Activated CD8-positive, alpha-beta memory T cell treated with anti-CD3 and anti-CD28 coated beads, Interleukin-2, amount 10 ng/mL, durations not matched to agents 7 days and 5 days (primary cell): ENCODE data around the gene GAPT. TPM values are rescaled to one million over a fixed set of nuclear protein-coding genes. Genes with fewer than 3 reads are reported as not detected.

Experiments used
- ATAC-seq: fragments of 150-1000 bp; cut with Tn5 transposase; one replicate; pipeline ENCODE4 v1.10.0; 2021; ENCODE audit warnings: moderate library complexity
- CTCF ChIA-PET: fragments of 350-600 bp; sonication (Branson Sonifier 250); formaldehyde crosslinking; loops from one replicate; lab custom pipeline; 2021; ENCODE audit warnings: antibody characterized with exemption; lab: Charles Lee
- DNase-seq: peaks from one replicate; pipeline ENCODE4 v3.0.0-alpha.2; 2020
- H3K27ac Mint-ChIP-seq: one replicate; pipeline ENCODE4 v1.8.0; 2021; ENCODE audit warnings: mild to moderate bottlenecking, mixed read lengths
- H3K27me3 Mint-ChIP-seq: one replicate; pipeline ENCODE4 v1.8.0; 2021; ENCODE audit warnings: mixed read lengths
- H3K36me3 Mint-ChIP-seq: one replicate; pipeline ENCODE4 v1.8.0; 2021; ENCODE audit warnings: mild to moderate bottlenecking, mixed read lengths
- H3K4me1 Mint-ChIP-seq: one replicate; pipeline ENCODE4 v1.8.0; 2021; ENCODE audit warnings: mixed read lengths
- H3K4me3 Mint-ChIP-seq: one replicate; pipeline ENCODE4 v1.8.0; 2021; ENCODE audit warnings: mild to moderate bottlenecking, moderate library complexity, mixed read lengths
- H3K9me3 Mint-ChIP-seq: one replicate; pipeline ENCODE4 v1.8.0; 2022; ENCODE audit warnings: low read depth, mixed read lengths
- total RNA-seq, 2 experiments: library from RNA; stranded (reverse); gene quantifications; one replicate each; pipeline ENCODE4 v1.2.3, GENCODE V29; 2021

The GAPT gene
- not detected for total RNA-seq

DNA sequence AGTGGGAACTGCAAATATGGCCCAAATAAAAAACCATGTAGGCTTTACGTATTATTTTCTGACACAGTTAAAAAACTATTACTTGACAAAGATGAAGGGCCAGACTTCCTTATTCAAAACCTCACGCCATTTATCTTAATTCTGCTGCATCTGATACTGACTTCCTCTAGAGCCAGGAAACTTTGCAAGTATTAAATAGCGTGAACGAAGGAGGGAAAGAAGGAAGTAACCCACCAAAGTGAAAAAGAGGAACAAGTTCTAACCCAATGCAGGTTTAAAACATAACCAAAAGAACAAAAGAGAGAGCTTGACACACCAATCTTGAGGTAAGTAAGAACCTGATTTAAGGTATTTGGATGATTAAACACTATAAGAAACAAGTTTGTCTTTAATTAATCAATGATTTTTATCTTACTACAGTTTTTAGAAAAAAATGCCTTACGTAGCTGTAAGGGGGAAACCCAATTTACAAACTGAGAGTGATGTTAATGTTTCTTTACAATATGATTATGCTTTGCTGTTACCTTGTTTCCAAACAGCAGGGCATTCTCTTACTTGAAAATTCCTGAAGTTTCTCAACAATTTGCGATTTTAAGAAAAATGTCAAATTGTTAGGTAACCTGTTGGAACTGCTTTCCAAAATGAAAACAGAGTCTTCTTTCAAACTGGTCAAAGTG, at the start of gene GAPT:
Gene GAPT, plus strand, starts transcription at position 220 of the 677 bp plus-strand sequence. CDS start 3,102 bp downstream, outside the sequence.
- Mint-ChIP-seq H3K27me3 (peaks cover 17% of the 10 kb centered on the region), H3K4me3 (no peak within 1 kb of the TSS), H3K4me1 (no peaks in the 10 kb centered on the region), H3K36me3 (no peaks in the 10 kb centered on the region), H3K9me3 (no peaks in the 10 kb centered on the region), H3K27ac (no peak within 1 kb of the TSS)
- CTCF ChIA-PET = no interaction called here
- ATAC-seq = no peak
- no peak for DNase-seq

DNA sequence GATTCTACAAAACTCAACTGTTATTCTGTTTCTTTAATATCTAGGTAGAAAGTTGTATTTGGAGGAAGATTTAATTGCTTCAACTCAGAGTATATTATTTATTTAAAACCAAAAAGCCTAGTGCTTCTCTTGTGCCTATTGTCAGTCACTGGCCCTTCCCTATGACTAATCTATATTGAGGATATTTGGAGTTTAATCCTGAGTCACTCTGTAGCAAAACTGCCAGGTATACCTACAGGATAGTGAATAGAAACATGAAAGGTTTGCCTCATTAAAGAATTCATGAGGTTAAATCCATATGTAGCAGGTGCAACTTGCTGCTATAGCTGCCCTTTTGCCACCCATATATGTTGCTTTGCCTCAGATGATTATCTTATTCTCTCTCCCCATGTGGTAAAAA, 46.4 kb upstream of the GAPT start:
- CTCF ChIA-PET = no interaction called here
- no peak for DNase-seq
- Mint-ChIP-seq H3K27me3 (peaks cover 10% of the 10 kb centered on the region), H3K4me1 (no peaks in the 10 kb centered on the region), H3K9me3 (no peaks in the 10 kb centered on the region), H3K4me3 (no peak overlapping the region), H3K27ac (no peak overlapping the region), H3K36me3 (no peaks in the 10 kb centered on the region)
- ATAC-seq = no peak

DNA sequence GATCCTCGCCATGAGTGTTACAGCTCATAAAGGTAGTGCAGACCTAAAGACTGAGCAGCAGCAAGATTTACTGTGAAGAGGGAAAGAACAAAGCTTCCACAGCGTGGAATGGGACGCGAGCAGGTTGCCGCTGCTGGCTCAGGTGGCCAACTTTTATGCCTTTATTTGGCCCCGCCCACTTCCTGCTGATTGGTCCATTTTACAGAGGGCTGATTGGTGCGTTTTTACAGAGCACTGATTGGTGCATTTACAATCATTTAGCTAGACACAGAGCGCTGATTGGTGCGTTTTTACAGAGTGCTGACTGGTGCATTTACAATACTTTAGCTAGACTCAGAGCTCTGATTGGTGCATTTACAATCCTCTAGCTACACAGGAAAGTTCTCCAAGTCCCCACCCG, 45.2 kb upstream of the GAPT start:
- CTCF ChIA-PET = interaction anchor here (1.0 kb wide), 1 partner anchor 11 kb away, joined by 3 read pairs; no protein-coding TSS in a partner anchor
- Mint-ChIP-seq H3K27ac (no peak overlapping the region), H3K4me1 (no peaks in the 10 kb centered on the region), H3K4me3 (no peak overlapping the region), H3K36me3 (no peaks in the 10 kb centered on the region), H3K9me3 (no peaks in the 10 kb centered on the region), H3K27me3 (peaks cover 11% of the 10 kb centered on the region)
- ATAC-seq (no peak), DNase-seq (no peak)

DNA sequence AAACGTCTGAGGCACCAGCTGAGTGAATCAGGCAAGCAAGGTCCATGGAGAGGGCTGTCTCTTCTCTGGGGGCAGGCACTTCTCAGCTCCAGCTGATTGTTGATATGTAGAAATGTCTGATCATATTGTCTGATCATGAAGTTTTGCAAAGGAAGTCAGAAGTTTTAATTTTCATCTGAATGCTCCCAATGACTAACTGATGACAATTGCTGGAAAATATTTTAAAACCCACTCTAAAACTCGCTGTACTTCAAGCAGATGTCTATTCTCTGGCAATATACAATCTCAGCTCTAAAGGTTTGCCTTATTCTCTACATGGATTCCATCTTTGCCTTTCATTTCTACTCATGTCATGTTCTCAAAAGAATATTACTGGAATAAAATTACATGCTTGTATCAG, 44.0 kb upstream of the GAPT start:
- Mint-ChIP-seq H3K27me3 (peaks cover 14% of the 10 kb centered on the region), H3K4me1 (no peaks in the 10 kb centered on the region), H3K36me3 (no peaks in the 10 kb centered on the region), H3K27ac (no peak overlapping the region), H3K9me3 (no peaks in the 10 kb centered on the region), H3K4me3 (no peak overlapping the region)
- CTCF ChIA-PET = no interaction called here
- DNase-seq = no peak
- no peak for ATAC-seq

DNA sequence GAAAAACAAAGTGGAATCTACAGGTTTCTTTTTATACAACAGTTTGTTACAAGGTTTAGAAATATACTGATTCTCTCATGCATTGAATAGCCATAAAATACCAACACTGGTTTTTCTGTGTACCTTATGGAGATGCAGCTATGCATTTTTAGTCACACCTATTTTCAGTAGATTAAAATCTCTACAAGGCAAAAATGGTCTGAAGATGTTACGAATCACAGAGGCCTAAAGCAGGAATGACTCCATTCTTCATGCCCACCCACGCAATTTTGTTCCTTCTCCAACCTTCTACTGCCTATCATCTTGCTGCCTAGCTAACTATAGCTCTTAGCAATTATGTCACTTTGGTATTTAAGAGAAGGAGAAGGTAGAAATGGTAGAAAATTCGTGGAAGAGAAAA, 41.2 kb upstream of the GAPT start:
- Mint-ChIP-seq H3K4me1 (no peaks in the 10 kb centered on the region), H3K4me3 (no peak overlapping the region), H3K36me3 (no peaks in the 10 kb centered on the region), H3K9me3 (no peaks in the 10 kb centered on the region), H3K27me3 (peaks cover 17% of the 10 kb centered on the region), H3K27ac (no peak overlapping the region)
- DNase-seq (no peak), ATAC-seq (no peak)
- CTCF ChIA-PET = no interaction called here

DNA sequence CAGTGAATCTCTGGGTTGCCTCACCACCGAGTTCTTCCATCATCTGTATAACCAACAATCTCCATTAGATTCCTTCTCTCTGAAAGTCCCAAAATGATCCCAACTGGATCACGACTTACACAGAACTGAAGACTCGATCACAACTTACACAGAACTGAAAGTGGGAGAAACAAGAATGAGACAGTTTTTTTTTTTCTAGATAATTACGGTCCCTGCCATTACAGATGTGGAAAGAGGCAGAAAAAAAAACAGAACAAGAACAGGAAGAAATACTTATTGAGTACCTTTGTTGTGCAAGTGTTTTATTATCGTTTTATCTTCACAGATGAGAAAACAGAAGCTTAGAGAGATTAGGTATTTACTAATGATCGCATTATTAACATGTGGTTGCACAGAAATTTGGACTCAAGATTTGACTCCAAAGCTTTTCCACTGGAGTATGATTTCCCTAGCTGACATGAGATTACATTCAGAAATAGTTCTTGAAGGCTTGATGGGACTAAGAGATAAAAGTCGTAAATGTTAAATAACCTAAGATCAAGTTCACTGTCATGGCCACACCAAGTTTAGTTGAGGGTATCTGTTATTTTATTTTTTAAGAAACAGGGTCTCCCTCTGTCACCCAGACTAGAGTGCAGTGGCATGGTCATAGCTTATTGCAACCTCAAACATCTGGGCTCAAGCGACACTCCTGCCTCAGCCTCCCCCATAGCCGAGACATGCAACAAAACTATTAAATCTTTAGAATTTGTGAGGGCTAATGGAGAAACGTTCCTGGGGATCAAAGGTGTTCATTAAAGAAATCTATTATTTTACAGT, 40.2 kb upstream of the GAPT start:
- Mint-ChIP-seq H3K36me3 (no peaks in the 10 kb centered on the region), H3K27me3 (peaks cover 19% of the 10 kb centered on the region)
- CTCF ChIA-PET = no interaction called here

DNA sequence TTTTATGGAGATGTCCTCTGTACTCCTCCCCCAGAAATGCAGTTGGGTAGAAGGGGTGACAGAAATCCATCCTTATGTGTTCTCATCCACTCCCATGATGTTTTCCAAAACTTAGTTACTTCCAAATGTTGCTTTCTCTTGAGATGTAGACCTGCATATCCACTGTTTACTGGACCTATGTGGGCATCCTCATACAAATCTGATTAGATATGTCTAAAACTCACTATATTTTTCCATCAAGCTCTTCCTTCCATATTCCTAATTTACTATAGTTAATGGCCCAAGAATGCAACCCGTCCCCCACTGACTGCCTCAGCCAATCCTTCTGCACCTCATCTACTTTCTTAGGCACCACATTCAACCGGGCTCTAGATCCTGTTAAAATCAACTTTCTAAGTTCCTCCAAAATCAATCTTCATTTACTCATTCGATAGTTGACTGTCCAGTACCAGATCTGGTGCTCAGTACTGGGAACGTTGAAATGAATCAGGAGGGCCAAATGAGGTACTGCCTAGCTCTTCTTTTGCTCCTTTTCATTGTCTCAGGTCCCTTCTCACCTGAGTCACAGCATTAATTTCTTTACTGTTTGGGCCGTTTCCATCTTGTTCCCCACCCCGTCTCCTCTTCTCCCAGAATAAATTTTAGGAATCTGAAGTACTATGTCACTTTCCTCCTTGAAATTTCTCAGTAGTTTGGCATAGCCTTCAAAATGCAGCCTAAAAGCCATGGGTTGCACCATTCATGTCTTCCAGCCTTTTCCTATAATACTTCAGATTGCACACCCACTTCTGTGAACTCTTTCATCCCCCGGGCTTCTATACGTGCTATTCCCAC, 39.3 kb upstream of the GAPT start:
- ATAC-seq = no peak
- H3K9me3 Mint-ChIP-seq = no peaks in the 10 kb centered on the region
- H3K27ac Mint-ChIP-seq = no peak overlapping the region
- no peak overlapping the region for H3K4me3 Mint-ChIP-seq
- H3K27me3 Mint-ChIP-seq = peaks cover 20% of the 10 kb centered on the region
- no peaks in the 10 kb centered on the region for H3K36me3 Mint-ChIP-seq
- no peak for DNase-seq
- H3K4me1 Mint-ChIP-seq = no peaks in the 10 kb centered on the region
- CTCF ChIA-PET = no interaction called here

More for the DNA sequence above, 40.2 kb upstream of the GAPT start:
- Mint-ChIP-seq H3K27ac (no peak overlapping the region), H3K4me3 (no peak overlapping the region), H3K9me3 (no peaks in the 10 kb centered on the region), H3K4me1 (no peaks in the 10 kb centered on the region)
- no peak for DNase-seq
- ATAC-seq = no peak

DNA sequence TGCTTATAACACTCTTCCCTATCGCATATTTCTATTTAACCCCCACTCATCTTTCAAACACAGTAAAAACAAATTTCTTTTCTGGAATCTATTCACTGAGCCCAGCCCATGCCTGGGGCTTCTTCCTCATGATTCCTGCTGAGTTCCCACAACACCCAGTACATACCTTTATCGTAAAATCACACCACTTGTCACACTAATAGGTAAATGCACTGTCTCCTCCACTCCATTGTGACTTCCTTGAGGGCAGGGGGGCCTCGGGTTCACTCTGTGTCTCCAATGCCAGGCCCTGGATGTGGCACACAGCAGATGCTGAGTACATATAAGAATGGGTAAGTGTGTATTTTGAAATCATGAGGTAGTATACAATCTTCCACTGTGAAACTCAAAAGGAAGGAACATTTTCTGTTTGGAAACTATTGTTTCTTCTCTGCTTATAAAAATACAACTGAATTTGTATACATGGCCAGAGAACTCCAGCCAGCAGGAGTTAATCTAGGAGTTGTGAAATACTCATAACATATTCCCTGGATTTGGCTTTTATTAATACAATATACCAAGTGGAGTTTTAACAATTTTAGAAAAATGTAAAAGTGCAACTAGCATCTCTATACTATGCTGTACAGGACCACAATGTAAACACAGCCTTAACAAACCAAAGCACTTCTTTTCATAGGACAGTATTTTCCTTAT, 38.5 kb upstream of the GAPT start:
- H3K36me3 Mint-ChIP-seq = no peaks in the 10 kb centered on the region
- H3K27me3 Mint-ChIP-seq = peaks cover 27% of the 10 kb centered on the region
- H3K9me3 Mint-ChIP-seq = no peaks in the 10 kb centered on the region
- ATAC-seq = no peak
- no peak overlapping the region for H3K27ac Mint-ChIP-seq
- H3K4me1 Mint-ChIP-seq = no peaks in the 10 kb centered on the region
- CTCF ChIA-PET = no interaction called here
- H3K4me3 Mint-ChIP-seq = no peak overlapping the region
- no peak for DNase-seq

DNA sequence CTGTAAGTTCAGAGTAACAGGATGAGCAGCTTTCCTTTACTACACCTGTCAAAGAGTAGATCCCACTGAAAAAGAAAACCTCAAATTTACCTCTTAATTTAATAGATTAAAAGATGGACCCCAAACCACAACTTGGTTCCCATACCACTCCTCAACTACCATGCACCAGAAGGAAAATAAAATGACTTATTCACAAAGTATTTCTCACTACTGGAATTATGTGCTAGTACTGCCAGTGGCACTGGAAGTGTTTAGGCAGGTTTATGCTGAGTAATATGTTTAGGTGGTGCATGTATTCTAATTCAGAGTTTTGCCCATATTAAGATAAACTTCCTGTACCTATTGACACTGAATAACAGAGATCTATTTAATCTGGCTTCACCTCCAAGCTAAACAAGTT, 37.9 kb upstream of the GAPT start:
- H3K27me3 Mint-ChIP-seq = peaks cover 32% of the 10 kb centered on the region
- DNase-seq (no peak), ATAC-seq (no peak)
- H3K4me1 Mint-ChIP-seq = no peaks in the 10 kb centered on the region
- H3K9me3 Mint-ChIP-seq = no peaks in the 10 kb centered on the region
- no peak overlapping the region for H3K4me3 Mint-ChIP-seq
- CTCF ChIA-PET = no interaction called here
- H3K36me3 Mint-ChIP-seq = no peaks in the 10 kb centered on the region
- no peak overlapping the region for H3K27ac Mint-ChIP-seq

DNA sequence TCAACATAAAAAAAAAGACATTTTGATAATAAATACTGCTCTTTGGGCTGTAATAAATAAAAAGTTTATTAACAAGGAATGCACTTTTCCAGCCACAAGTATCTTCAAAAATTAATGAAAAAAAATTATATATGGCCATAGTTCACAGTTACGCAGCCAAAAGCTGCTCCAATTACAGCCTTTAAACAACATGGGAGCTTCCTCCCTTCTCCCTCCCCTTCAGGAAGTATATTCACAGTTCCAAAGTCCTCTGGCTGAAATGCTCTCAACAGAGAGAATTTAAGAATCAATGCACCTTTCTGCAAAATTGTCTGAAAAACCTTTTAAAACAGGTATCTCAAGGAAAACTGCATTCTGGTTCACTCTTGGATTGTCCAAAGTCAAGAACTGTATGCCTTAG, 37.2 kb upstream of the GAPT start:
- Mint-ChIP-seq H3K9me3 (no peaks in the 10 kb centered on the region), H3K4me3 (no peak overlapping the region)
- no peak for DNase-seq

DNA sequence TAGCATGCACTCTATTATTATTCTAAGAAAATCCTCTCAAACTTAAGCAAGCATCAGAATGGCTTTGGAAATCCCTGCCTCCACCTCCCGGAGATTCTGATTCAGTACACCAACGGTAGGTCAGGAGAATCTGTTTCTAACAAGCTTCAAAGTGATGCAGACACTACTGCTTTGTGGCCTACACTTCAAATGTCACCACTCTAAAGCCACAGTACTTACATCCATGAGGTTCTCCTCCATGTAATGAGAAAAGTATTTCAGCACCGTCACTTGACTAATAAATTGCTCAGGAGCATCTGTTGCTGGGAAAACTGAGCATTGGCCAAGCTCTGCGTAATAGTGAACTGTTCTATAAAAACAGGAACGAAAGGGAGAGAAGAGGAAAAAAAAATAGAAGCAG, 36.2 kb upstream of the GAPT start:
- Mint-ChIP-seq H3K27me3 (peaks cover 43% of the 10 kb centered on the region), H3K9me3 (no peaks in the 10 kb centered on the region), H3K27ac (no peak overlapping the region), H3K4me1 (peaks cover 3% of the 10 kb centered on the region), H3K36me3 (no peaks in the 10 kb centered on the region), H3K4me3 (no peak overlapping the region)
- CTCF ChIA-PET = no interaction called here
- DNase-seq = no peak
- no peak for ATAC-seq

More for the DNA sequence above, 37.2 kb upstream of the GAPT start:
- Mint-ChIP-seq H3K4me1 (no peaks in the 10 kb centered on the region), H3K27ac (no peak overlapping the region), H3K36me3 (no peaks in the 10 kb centered on the region), H3K27me3 (peaks cover 39% of the 10 kb centered on the region)
- ATAC-seq = no peak
- CTCF ChIA-PET = no interaction called here

DNA sequence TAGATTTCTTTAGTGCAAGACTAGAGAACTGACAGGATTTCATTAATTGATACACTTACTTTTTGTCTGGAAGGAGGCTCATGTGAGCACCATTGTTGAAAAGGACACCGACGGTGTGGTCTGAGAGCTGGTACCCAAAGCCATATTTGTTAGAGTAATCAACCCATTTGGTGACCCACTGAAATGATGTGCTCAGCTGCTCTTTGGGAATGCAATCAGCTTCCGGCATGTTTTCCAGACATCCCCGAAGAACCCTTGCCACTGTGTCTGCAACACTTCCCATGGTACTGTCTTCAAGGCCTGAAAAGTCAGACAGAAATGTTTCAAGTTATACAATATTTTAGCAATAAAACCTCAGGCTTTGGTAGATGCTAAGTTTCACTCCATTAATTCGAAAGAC, 35.8 kb upstream of the GAPT start:
- Mint-ChIP-seq H3K4me1 (peaks cover 3% of the 10 kb centered on the region), H3K4me3 (no peak overlapping the region), H3K36me3 (no peaks in the 10 kb centered on the region), H3K9me3 (no peaks in the 10 kb centered on the region), H3K27ac (no peak overlapping the region), H3K27me3 (peaks cover 43% of the 10 kb centered on the region)
- ATAC-seq = no peak
- DNase-seq = no peak
- CTCF ChIA-PET = no interaction called here

DNA sequence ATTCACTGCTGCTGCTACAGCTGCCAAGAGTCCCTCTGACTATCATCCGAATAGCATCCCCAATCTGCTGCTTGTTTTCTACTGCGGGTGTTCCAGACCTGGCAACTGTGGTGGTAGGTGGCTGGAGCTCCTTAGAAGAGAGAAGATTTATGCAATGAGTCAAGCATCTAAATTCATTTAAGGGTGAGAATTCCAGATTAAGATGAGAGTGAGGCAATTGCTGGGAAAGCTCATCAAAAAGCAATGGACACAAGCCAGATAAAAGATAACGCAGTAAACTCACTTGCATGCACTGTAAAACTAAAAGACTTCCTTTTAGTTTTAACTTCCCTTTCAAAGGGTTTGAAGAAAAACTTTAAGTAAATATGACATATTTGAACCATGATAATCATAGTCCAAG, 35.2 kb upstream of the GAPT start:
- H3K27ac Mint-ChIP-seq = no peak overlapping the region
- no peak overlapping the region for H3K4me3 Mint-ChIP-seq
- H3K36me3 Mint-ChIP-seq = no peaks in the 10 kb centered on the region
- H3K9me3 Mint-ChIP-seq = no peaks in the 10 kb centered on the region
- ATAC-seq (no peak), DNase-seq (no peak)
- H3K27me3 Mint-ChIP-seq = peaks cover 40% of the 10 kb centered on the region
- CTCF ChIA-PET = interaction anchor here (1.1 kb wide), 1 partner anchor 11 kb away, joined by 3 read pairs; no protein-coding TSS in a partner anchor
- H3K4me1 Mint-ChIP-seq = peaks cover 6% of the 10 kb centered on the region
